Activated naive CD4-positive, alpha-beta T cell treated with anti-CD3 and anti-CD28 coated beads, Interleukin-2, amount 10 ng/mL, durations not matched to agents 7 days and 5 days (primary cell): ENCODE measurements around the gene TICRR.

Experiments used
- CTCF ChIA-PET: fragments of 350-600 bp; sonication (Branson Sonifier 250); formaldehyde crosslinking; loops from one replicate; lab custom pipeline; 2021; ENCODE audit warnings: antibody characterized with exemption; lab: Charles Lee
- DNase-seq: peaks from one replicate; pipeline ENCODE4 v3.0.0-alpha.2; 2020
- H3K27ac Mint-ChIP-seq: one replicate; pipeline ENCODE4 v1.8.0; 2021; ENCODE audit warnings: mild to moderate bottlenecking, moderate library complexity, mixed read lengths
- H3K27me3 Mint-ChIP-seq: one replicate; pipeline ENCODE4 v1.8.0; 2021; ENCODE audit warnings: mild to moderate bottlenecking, mixed read lengths
- H3K36me3 Mint-ChIP-seq: one replicate; pipeline ENCODE4 v1.8.0; 2021; ENCODE audit warnings: mixed read lengths
- H3K4me1 Mint-ChIP-seq: one replicate; pipeline ENCODE4 v1.8.0; 2021; ENCODE audit warnings: mixed read lengths
- H3K4me3 Mint-ChIP-seq: one replicate; pipeline ENCODE4 v1.8.0; 2021; ENCODE audit warnings: mild to moderate bottlenecking, moderate library complexity, mixed read lengths
- H3K9me3 Mint-ChIP-seq: one replicate; pipeline ENCODE4 v1.8.0; 2021; ENCODE audit warnings: mixed read lengths

TICRR gene

DNA sequence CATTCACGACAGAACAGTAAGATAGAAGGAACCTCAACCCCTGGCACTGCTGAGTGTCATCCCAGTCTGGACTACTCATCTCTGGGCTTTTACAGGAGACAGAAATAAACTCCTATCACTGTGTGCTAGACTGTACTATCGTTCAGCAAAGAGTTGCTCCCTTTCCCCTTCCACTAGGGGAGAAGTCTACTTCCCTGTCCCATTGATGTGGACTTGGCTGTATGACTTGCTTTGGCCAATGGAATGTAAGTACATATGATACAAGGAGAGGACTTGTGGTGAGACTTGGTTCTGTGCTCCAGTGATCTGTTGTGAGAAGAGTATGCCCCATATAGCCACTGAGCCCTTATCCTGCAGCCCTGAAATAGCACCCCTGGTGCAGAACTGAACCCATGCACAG, 85.3 kb downstream of the TICRR start:
- peaks cover 63% of the 10 kb centered on the region for H3K27me3 Mint-ChIP-seq
- peaks cover 10% of the 10 kb centered on the region for H3K4me1 Mint-ChIP-seq
- no peak for DNase-seq
- CTCF ChIA-PET, result interaction anchor here (1.8 kb wide), 1 partner anchor 13 kb away, joined by 5 read pairs; no protein-coding TSS in a partner anchor
- H3K36me3 Mint-ChIP-seq, result no peaks in the 10 kb centered on the region
- H3K9me3 Mint-ChIP-seq, result no peaks in the 10 kb centered on the region
- no peak overlapping the region for H3K4me3 Mint-ChIP-seq
- no peak overlapping the region for H3K27ac Mint-ChIP-seq

DNA sequence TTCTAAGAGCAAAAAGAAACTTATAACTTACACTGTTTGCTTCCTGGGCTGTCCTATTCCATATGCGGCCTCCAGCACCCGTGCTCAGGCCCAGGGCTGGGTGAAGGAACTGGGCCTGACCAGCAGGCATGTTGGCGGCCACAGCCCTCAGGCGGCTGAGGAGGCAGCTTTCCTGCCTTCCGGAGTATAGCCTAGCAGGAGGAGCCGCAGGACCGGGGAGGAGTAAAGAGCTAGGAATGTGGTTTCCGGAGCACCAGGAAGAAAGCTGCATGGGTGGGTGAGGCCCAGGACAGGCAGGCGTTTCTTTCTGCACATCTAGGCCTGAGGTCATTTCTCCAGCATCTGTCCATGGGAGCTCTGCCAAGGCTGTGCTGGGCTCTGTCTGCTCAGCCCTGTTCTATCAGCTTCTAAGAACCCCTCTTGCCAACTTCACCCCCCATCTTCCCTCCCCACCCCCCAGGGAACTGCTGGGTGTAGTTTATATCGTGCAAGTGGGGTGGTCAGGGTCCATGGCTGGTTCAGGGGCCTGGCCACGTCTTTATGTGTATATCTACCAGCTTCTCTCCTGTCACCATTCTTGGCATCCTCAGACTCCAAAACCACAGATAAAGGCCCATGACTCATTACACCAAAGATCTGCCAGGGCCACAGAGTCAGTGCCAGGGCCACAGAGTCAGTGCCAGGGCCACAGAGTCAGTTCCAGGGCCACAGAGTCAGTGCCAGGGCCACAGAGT, 87.8 kb downstream of the TICRR start:
- no peaks in the 10 kb centered on the region for H3K9me3 Mint-ChIP-seq
- CTCF ChIA-PET, result interaction anchor here (0.6 to 1.6 kb wide), 2 partner anchors 10 to 16 kb away, joined by 3 read pairs; no protein-coding TSS in a partner anchor
- no peak for DNase-seq
- no peak overlapping the region for H3K27ac Mint-ChIP-seq
- peaks cover 67% of the 10 kb centered on the region for H3K27me3 Mint-ChIP-seq
- no peaks in the 10 kb centered on the region for H3K36me3 Mint-ChIP-seq
- no peak overlapping the region for H3K4me3 Mint-ChIP-seq
- peaks cover 4% of the 10 kb centered on the region for H3K4me1 Mint-ChIP-seq

DNA sequence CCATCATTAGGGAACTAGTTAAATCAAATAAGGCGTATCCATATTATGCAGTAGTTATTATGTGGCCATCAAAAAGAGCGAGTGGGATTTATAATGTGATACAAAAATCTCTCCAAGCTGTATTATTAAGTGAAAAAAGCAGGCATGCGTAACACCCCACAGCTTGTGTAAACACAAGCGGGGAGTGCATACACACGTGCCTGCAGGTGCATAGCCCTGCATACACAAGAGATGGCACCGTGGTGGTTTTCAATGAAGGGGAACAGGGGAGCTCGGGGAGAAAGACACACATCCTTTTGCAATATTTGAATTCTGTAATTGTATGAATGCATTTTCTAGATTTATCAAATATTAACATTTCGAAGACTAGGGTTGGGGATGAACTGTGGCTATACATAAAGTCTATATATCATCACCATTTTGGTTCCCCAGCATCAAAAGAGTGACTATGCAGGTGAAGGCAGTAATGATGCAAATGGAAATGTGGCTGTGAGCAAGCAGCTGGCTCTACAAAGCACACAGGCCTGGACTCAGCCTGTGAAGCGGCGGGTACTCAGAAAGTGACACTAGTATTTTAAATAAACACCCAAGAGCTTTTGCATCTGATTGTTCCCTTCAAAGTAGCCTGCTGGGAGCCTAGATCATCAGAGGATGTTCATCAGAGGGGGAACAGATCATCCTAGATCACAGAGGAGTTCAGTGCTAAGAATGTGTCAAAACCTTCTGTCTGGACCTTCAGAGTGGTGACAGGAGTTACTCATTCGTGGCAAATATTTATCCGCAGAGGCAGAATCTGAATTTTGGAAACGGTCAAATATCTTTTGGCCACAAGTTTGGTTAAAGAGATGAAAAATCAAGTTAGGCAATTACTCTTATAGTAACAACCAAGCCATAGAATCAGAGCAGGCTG, 89.4 kb downstream of the TICRR start:
- Mint-ChIP-seq H3K36me3 (no peaks in the 10 kb centered on the region), H3K4me1 (peaks cover 4% of the 10 kb centered on the region), H3K4me3 (peak overlapping the region; percentile 61), H3K9me3 (no peaks in the 10 kb centered on the region), H3K27ac (no peak overlapping the region), H3K27me3 (peaks cover 62% of the 10 kb centered on the region)
- no peak for DNase-seq
- CTCF ChIA-PET, result interaction anchor here (0.6 to 1.6 kb wide), 4 partner anchors 9 to 308 kb away, joined by 3 read pairs; no protein-coding TSS in a partner anchor

DNA sequence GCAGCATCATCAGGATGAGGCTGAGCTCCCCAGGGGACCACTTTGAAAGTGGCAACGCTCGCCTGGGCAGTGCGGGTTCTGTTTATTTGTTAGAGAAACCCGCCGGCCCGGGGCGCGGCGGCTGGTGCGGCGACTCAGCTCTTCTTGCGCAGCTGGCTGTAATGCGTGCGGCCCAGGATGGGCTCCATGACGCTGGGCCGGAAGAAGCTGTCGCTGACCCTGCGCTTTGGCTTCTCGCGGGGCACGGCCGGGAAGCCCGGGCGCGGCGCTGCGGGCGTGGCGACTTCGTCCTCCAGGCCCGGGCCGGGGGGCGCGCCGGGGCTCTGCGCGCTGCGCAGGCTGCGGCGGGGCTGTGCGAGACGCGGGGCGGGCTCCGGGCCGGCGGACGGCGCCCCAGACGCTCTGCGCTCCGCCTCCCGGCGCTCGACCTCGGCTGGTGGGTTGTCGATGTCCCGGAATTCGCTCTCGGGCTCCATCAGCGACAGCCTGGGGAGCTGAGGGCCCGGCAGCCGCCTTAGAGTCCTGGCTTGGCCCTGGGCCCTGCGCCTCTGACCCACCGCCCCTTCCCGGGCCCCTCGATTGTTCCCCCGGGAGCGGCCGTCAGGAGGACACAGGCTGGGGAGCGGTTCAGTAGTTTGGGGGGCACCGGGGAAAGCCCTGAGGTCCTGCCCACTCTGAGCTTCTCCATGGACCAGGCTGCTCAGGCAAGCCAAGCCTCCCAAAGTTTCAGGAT, 90.3 kb downstream of the TICRR start:
- CTCF ChIA-PET, result interaction anchor here (0.6 to 1.1 kb wide), 3 partner anchors 53 to 309 kb away, joined by 3 read pairs; no protein-coding TSS in a partner anchor
- no peaks in the 10 kb centered on the region for H3K36me3 Mint-ChIP-seq
- DNase-seq, result peak; percentile 41
- no peak overlapping the region for H3K27ac Mint-ChIP-seq
- H3K27me3 Mint-ChIP-seq, result peaks cover 66% of the 10 kb centered on the region
- peaks cover 4% of the 10 kb centered on the region for H3K4me1 Mint-ChIP-seq
- no peaks in the 10 kb centered on the region for H3K9me3 Mint-ChIP-seq
- H3K4me3 Mint-ChIP-seq, result no peak overlapping the region

DNA sequence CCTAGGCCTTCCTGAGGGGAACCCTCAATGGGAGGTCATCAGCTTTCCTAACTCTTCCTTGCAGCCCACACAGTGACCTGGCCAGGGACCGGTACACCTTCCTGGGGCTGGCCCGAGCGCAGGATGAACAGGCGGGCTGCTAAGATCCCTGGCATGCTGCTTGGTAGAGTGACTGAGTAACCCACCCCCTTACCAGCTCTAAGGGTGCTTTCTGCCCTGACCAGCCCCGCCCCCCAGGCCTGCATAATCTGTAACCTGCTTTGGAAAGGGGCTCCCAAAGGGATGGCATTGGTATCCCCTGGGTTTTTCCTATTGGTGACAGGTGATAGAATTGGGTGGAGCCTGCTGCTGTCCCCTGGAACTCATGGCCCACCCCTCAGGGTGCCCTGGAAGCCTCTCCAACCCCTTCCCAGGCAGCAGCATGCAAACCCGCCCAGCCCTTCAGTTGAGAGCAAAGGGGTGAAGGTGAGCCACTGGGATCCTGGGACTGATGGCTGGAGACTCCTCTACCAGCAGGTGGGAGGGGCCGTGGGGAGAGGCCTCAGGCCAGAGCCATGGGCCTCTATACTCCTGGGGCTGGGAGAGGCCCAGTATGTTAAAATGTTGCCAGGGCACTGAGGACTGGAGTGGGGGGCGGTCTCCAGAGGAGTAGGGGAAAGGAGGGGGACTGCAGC, 91.1 kb downstream of the TICRR start:
- no peak for DNase-seq
- CTCF ChIA-PET, result interaction anchor here (1.1 kb wide), 1 partner anchor 310 kb away, joined by 3 read pairs; no protein-coding TSS in a partner anchor
- H3K27me3 Mint-ChIP-seq, result peaks cover 62% of the 10 kb centered on the region

DNA sequence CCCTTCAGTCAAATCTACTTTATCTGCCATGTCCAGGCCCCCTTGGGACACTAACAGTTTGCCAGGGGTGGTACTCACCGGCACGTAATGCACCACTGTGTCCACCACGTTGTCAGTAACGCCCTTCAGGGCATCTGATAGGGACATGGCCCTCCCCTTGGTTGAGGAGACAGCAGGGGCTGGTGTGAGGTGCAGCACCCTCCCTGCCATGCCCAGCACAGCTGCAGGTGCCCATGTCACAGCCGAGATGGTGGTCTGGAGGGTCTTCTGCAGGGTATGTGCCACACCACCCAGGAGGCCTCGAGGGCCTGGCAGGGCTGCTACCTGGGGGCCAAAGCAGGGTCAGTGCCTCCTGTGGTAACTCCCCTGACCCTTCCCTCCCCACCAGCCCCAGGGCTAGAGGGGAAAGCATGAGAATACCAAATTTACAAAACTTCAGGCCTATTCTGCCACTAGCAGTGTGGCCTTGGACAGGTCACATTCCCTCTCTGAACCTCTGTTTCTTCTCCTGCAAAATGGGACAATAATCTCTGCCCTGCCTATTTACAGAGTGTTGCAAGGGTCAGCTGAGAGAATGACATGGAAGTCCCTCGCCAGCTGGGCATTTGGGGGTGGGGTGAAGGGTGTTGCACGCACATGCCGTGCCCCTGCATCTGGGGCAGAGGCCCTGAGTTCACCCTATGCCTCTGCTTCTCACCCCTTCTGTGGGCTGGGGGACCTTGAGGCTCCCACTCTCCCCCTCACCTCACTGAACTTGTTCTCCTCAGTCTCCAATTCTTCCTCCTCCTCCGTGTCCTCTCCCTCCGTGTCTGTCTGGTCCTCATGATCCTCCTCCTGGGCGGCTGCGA, 91.8 kb downstream of the TICRR start:
- CTCF ChIA-PET, result no interaction called here
- Mint-ChIP-seq H3K4me3 (no peak overlapping the region), H3K27me3 (peaks cover 64% of the 10 kb centered on the region), H3K4me1 (peaks cover 4% of the 10 kb centered on the region), H3K9me3 (no peaks in the 10 kb centered on the region), H3K36me3 (no peaks in the 10 kb centered on the region), H3K27ac (no peak overlapping the region)
- DNase-seq, result no peak

More for the DNA sequence above, 91.1 kb downstream of the TICRR start:
- no peaks in the 10 kb centered on the region for H3K36me3 Mint-ChIP-seq
- peaks cover 4% of the 10 kb centered on the region for H3K4me1 Mint-ChIP-seq
- H3K27ac Mint-ChIP-seq, result no peak overlapping the region
- no peaks in the 10 kb centered on the region for H3K9me3 Mint-ChIP-seq
- H3K4me3 Mint-ChIP-seq, result no peak overlapping the region

DNA sequence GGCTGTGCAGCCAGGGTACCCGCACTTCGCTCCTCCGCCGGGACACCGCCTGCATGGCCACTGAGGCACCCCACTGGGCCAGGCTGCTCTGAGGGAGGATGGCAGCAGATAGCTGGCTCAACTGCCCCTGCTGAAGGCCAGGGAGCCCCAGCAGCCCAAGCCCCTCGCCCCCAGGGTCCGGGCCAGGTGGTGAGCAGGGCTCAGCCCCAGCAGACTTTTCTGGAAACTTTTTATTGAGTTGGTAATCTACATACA, 92.4 kb downstream of the TICRR start:
- CTCF ChIA-PET, result no interaction called here
- peaks cover 4% of the 10 kb centered on the region for H3K4me1 Mint-ChIP-seq
- H3K4me3 Mint-ChIP-seq, result no peak overlapping the region
- H3K9me3 Mint-ChIP-seq, result no peaks in the 10 kb centered on the region
- DNase-seq, result no peak
- no peak overlapping the region for H3K27ac Mint-ChIP-seq
- no peaks in the 10 kb centered on the region for H3K36me3 Mint-ChIP-seq
- H3K27me3 Mint-ChIP-seq, result peaks cover 64% of the 10 kb centered on the region

DNA sequence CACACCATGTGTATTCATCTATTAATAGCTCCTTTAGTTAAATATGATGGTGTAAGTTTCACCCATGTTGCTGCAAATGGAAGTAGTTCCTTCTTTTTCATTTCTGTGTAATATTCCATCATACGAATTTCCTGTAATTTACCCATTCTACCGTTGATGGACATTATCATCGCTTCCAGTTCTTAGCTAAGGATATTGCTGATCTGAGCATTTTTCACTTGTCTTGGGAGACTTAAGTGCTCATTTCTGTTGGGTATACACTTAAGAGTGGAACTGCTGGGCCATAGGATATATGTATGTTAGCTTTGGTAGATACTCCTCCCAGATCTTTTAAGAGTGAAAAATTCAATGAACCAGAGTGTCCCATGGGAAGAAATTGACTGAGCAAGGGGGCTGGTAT, 92.9 kb downstream of the TICRR start:
- CTCF ChIA-PET, result no interaction called here
- no peak overlapping the region for H3K27ac Mint-ChIP-seq

DNA sequence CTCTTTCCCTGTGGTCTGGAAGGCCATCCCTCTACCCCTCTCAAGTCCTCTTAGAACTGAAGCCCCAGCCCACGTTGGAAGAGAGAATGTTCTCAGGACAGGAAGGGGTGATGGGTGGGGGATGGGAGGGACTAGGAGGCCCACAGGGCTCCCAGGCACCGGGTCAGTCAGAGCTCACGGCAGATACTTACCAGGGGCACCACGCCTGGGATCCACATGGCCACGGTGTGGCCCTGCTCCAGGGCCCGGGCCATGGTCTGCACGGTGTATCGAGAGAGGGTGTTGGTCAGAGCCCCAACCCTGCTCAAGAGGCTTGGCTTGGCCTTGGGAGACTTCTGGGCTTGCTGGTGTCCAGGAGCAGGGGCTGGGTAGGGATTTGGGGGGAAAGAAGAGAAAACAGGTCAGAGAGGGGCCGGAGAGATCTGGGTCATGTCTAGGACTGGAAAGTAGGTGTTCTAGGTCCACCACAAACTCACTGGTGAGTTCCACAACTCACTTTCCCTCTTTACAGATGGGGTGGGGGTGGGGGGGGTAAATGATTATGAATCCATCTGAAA, 94.1 kb downstream of the TICRR start:
- Mint-ChIP-seq H3K4me3 (no peak overlapping the region), H3K36me3 (no peaks in the 10 kb centered on the region), H3K27ac (no peak overlapping the region), H3K4me1 (peaks cover 4% of the 10 kb centered on the region), H3K27me3 (peaks cover 54% of the 10 kb centered on the region), H3K9me3 (no peaks in the 10 kb centered on the region)
- no peak for DNase-seq
- CTCF ChIA-PET, result no interaction called here

More for the DNA sequence above, 92.9 kb downstream of the TICRR start:
- Mint-ChIP-seq H3K4me3 (no peak overlapping the region), H3K9me3 (no peaks in the 10 kb centered on the region), H3K27me3 (peaks cover 59% of the 10 kb centered on the region), H3K36me3 (no peaks in the 10 kb centered on the region), H3K4me1 (peaks cover 4% of the 10 kb centered on the region)
- DNase-seq, result no peak

DNA sequence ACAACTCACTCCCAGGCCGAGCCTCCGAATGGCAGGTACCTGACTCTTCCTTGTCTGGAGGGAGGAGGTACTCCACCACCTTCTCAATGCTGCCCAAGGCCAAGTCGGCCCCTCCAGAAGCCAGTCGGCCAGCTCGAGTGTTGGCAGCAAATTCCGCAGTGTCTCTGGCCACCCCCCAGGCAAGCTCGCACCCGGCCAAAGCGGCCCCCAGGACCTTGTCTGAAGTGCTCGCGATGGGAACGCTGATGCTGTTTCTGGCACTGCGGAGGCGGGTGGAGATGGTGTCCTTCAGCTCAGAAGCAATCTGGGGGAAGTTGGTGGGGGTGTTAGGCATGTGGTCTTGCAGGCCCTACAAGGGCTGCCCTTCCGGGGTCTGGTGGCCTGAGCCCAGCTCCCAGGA, 94.7 kb downstream of the TICRR start:
- no peaks in the 10 kb centered on the region for H3K36me3 Mint-ChIP-seq
- no peaks in the 10 kb centered on the region for H3K9me3 Mint-ChIP-seq
- CTCF ChIA-PET, result no interaction called here

DNA sequence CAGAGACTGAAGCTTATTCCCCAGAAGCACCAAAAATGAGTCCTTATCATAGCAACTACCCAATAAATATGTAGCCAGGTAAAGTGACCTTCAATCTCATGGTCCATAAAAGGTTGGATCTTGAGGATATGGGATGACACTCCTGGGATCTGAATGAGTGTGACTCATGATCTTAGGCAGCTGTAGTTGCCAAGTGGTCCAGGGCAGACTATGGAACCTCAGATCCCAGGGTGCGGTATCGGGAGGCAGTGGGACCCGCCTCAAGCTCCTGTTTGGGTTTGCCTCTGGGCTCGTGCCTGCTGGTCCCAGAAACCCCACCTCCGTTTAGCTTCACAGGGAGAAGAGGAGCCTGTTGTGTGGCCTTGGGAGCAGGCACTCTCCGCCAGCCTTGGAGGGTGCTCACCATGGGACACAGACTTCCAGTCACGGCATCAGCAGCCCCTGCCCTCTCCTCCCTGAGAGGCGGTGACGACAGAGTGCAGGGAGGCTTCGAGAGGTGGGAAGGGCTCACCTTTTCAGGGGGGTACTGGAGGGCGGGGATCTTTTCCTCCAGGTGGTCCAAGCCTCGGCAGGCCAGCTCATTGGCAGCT, 95.8 kb downstream of the TICRR start:
- H3K4me3 Mint-ChIP-seq, result no peak overlapping the region
- no peaks in the 10 kb centered on the region for H3K36me3 Mint-ChIP-seq
- DNase-seq, result no peak
- no peaks in the 10 kb centered on the region for H3K9me3 Mint-ChIP-seq
- H3K27ac Mint-ChIP-seq, result no peak overlapping the region
- H3K27me3 Mint-ChIP-seq, result peaks cover 38% of the 10 kb centered on the region
- CTCF ChIA-PET, result interaction anchor here (0.9 kb wide), 1 partner anchor 10 kb away, joined by 3 read pairs; no protein-coding TSS in a partner anchor
- no peaks in the 10 kb centered on the region for H3K4me1 Mint-ChIP-seq

More for the DNA sequence above, 94.7 kb downstream of the TICRR start:
- H3K27me3 Mint-ChIP-seq, result peaks cover 49% of the 10 kb centered on the region
- H3K4me3 Mint-ChIP-seq, result no peak overlapping the region
- H3K27ac Mint-ChIP-seq, result no peak overlapping the region
- no peak for DNase-seq
- peaks cover 2% of the 10 kb centered on the region for H3K4me1 Mint-ChIP-seq

DNA sequence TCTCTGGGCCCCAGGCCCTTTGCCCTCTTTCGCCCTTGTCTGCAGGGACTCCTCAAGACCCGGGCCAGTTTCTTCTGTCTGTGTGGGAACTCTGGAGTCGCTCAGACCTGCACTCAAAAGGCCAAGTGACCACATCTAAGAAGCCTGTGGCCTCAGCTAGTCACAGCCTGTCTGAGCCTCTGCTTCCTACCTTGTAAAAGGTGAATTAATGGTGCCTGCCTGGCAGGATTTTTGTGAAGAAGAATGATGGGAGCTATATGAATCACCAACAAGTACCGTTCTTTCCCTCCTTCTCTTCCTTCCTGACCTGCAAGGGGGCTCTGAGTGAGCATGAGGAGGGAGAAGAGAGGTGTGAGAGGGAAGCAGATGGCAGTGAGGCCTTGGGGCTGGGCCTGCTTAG, 96.4 kb downstream of the TICRR start:
- Mint-ChIP-seq H3K27me3 (peaks cover 31% of the 10 kb centered on the region), H3K4me3 (no peak overlapping the region), H3K36me3 (no peaks in the 10 kb centered on the region), H3K9me3 (no peaks in the 10 kb centered on the region), H3K27ac (no peak overlapping the region), H3K4me1 (no peaks in the 10 kb centered on the region)
- no peak for DNase-seq
- CTCF ChIA-PET, result interaction anchor here (0.9 kb wide), 1 partner anchor 9 kb away, joined by 3 read pairs; no protein-coding TSS in a partner anchor
